Activated naive CD4-positive, alpha-beta T cell treated with anti-CD3 and anti-CD28 coated beads, Interleukin-2, amount 50 U/mL, for 24 hours (primary cell): ENCODE measurements around the gene SMIM29.
"Not testable (repeated sequence)": the region's sequence is repeated elsewhere in the genome, so short reads cannot be mapped to it uniquely, and the experiment has no call there.

Experiments used
- H3K27ac Mint-ChIP-seq: one replicate; pipeline ENCODE4 v1.8.0; 2021; ENCODE audit warnings: mild to moderate bottlenecking, mixed read lengths
- H3K27me3 Mint-ChIP-seq: one replicate; pipeline ENCODE4 v1.8.0; 2021; ENCODE audit warnings: mixed read lengths
- H3K36me3 Mint-ChIP-seq: one replicate; pipeline ENCODE4 v1.8.0; 2021; ENCODE audit warnings: mixed read lengths
- H3K4me1 Mint-ChIP-seq: one replicate; pipeline ENCODE4 v1.8.0; 2021; ENCODE audit warnings: mixed read lengths
- H3K4me3 Mint-ChIP-seq: one replicate; pipeline ENCODE4 v1.8.0; 2021; ENCODE audit warnings: mild to moderate bottlenecking, mixed read lengths
- H3K9me3 Mint-ChIP-seq: one replicate; pipeline ENCODE4 v1.8.0; 2021; ENCODE audit warnings: mixed read lengths

Gene SMIM29

GRCh38 chr6:34246563-34247391, 2.0 kb downstream of the SMIM29 start:
- Mint-ChIP-seq H3K27ac (peak overlapping the region; percentile 96), H3K9me3 (no peaks in the 10 kb centered on the region), H3K4me1 (peaks cover 62% of the 10 kb centered on the region), H3K36me3 (peaks cover 18% of the 10 kb centered on the region), H3K27me3 (no peaks in the 10 kb centered on the region), H3K4me3 (peak overlapping the region; percentile 93)

- peaks cover 68% of the 10 kb centered on the region for H3K4me1 Mint-ChIP-seq
- H3K9me3 Mint-ChIP-seq: no peaks in the 10 kb centered on the region
- no peaks in the 10 kb centered on the region for H3K27me3 Mint-ChIP-seq
- H3K36me3 Mint-ChIP-seq: peaks cover 22% of the 10 kb centered on the region
- H3K4me3 Mint-ChIP-seq: no peak overlapping the region
- peak overlapping the region; percentile 96 for H3K27ac Mint-ChIP-seq
These were observed 2.6 kb downstream of the SMIM29 start for GRCh38 chr6:34246249-34246562.

GRCh38 chr6:34245761-34246140, 3.1 kb downstream of the SMIM29 start:
- not testable (repeated sequence) for H3K9me3 Mint-ChIP-seq, H3K27me3 Mint-ChIP-seq, H3K4me3 Mint-ChIP-seq
- Mint-ChIP-seq H3K36me3 (peaks cover 24% of the 10 kb centered on the region), H3K27ac (peak overlapping the region; percentile 90), H3K4me1 (peaks cover 72% of the 10 kb centered on the region)

GRCh38 chr6:34245032-34245760, 3.6 kb downstream of the SMIM29 start:
- peak overlapping the region; percentile 7 for H3K4me3 Mint-ChIP-seq
- H3K36me3 Mint-ChIP-seq: peaks cover 26% of the 10 kb centered on the region
- H3K27ac Mint-ChIP-seq: peak overlapping the region; percentile 96

GRCh38 chr6:34243901-34244884, 4.6 kb downstream of the SMIM29 start:
- peaks cover 30% of the 10 kb centered on the region for H3K36me3 Mint-ChIP-seq
- H3K4me1 Mint-ChIP-seq: peaks cover 85% of the 10 kb centered on the region
- peak overlapping the region; percentile 85 for H3K4me3 Mint-ChIP-seq
- no peaks in the 10 kb centered on the region for H3K9me3 Mint-ChIP-seq
- H3K27me3 Mint-ChIP-seq: no peaks in the 10 kb centered on the region
- H3K27ac Mint-ChIP-seq: peak overlapping the region; percentile 96

More at GRCh38 chr6:34245032-34245760, 3.6 kb downstream of the SMIM29 start:
- H3K4me1 Mint-ChIP-seq: peaks cover 77% of the 10 kb centered on the region
- H3K27me3 Mint-ChIP-seq, H3K9me3 Mint-ChIP-seq: not testable (repeated sequence)

GRCh38 chr6:34243131-34243771, 5.6 kb downstream of the SMIM29 start:
- peak overlapping the region; percentile 83 for H3K4me3 Mint-ChIP-seq
- H3K36me3 Mint-ChIP-seq: peaks cover 37% of the 10 kb centered on the region
- H3K27me3 Mint-ChIP-seq: no peaks in the 10 kb centered on the region
- peak overlapping the region; percentile 89 for H3K27ac Mint-ChIP-seq
- peaks cover 90% of the 10 kb centered on the region for H3K4me1 Mint-ChIP-seq
- no peaks in the 10 kb centered on the region for H3K9me3 Mint-ChIP-seq

- Mint-ChIP-seq H3K27ac (peak overlapping the region; percentile 89), H3K4me1 (peaks cover 83% of the 10 kb centered on the region), H3K36me3 (peaks cover 37% of the 10 kb centered on the region), H3K4me3 (peak overlapping the region; percentile 83), H3K27me3 (no peaks in the 10 kb centered on the region), H3K9me3 (no peaks in the 10 kb centered on the region)
These were observed 6.3 kb downstream of the SMIM29 start for GRCh38 chr6:34242252-34243130.

- H3K4me3 Mint-ChIP-seq: peak overlapping the region; percentile 83
- H3K27ac Mint-ChIP-seq: peak overlapping the region; percentile 89
- H3K9me3 Mint-ChIP-seq: no peaks in the 10 kb centered on the region
- H3K4me1 Mint-ChIP-seq: peaks cover 73% of the 10 kb centered on the region
- peaks cover 37% of the 10 kb centered on the region for H3K36me3 Mint-ChIP-seq
- H3K27me3 Mint-ChIP-seq: no peaks in the 10 kb centered on the region
These were observed 7.2 kb downstream of the SMIM29 start for GRCh38 chr6:34241351-34242215.

- Mint-ChIP-seq H3K36me3 (peaks cover 36% of the 10 kb centered on the region), H3K4me3 (peak overlapping the region; percentile 94)
These were observed 8.2 kb downstream of the SMIM29 start for GRCh38 chr6:34240329-34241248.

GRCh38 chr6:34239893-34240292, 8.9 kb downstream of the SMIM29 start:
- Mint-ChIP-seq H3K4me3 (peak overlapping the region; percentile 94), H3K4me1 (peaks cover 62% of the 10 kb centered on the region), H3K27me3 (no peaks in the 10 kb centered on the region), H3K9me3 (no peaks in the 10 kb centered on the region), H3K27ac (peak overlapping the region; percentile 95), H3K36me3 (peaks cover 36% of the 10 kb centered on the region)

More at GRCh38 chr6:34240329-34241248, 8.2 kb downstream of the SMIM29 start:
- H3K27ac Mint-ChIP-seq: peak overlapping the region; percentile 90
- H3K27me3 Mint-ChIP-seq: no peaks in the 10 kb centered on the region
- no peaks in the 10 kb centered on the region for H3K9me3 Mint-ChIP-seq
- peaks cover 68% of the 10 kb centered on the region for H3K4me1 Mint-ChIP-seq

- Mint-ChIP-seq H3K27ac (peak overlapping the region; percentile 95), H3K36me3 (peaks cover 34% of the 10 kb centered on the region), H3K4me3 (peak overlapping the region; percentile 94), H3K4me1 (peaks cover 61% of the 10 kb centered on the region), H3K9me3 (no peaks in the 10 kb centered on the region), H3K27me3 (no peaks in the 10 kb centered on the region)
These were observed 9.3 kb downstream of the SMIM29 start for GRCh38 chr6:34239500-34239825.

GRCh38 chr6:34238585-34239499, 10.0 kb downstream of the SMIM29 start:
- H3K4me1 Mint-ChIP-seq: peaks cover 64% of the 10 kb centered on the region
- H3K36me3 Mint-ChIP-seq: peaks cover 33% of the 10 kb centered on the region
- peak overlapping the region; percentile 95 for H3K27ac Mint-ChIP-seq
- peak overlapping the region; percentile 94 for H3K4me3 Mint-ChIP-seq
- no peaks in the 10 kb centered on the region for H3K27me3 Mint-ChIP-seq
- no peaks in the 10 kb centered on the region for H3K9me3 Mint-ChIP-seq
